PC-9 (cell line): Measurements from ENCODE around the gene LCK. TPM values are rescaled to one million over a fixed set of nuclear protein-coding genes. Genes with fewer than 3 reads are reported as not detected.

Source experiments
- BruUV-seq: library from RNA; stranded (reverse); fragments of 400-500 nt; replicated peaks from 2 replicates; lab custom pipeline; 2021; lab: Mats Ljungman, UMichigan
- CTCF ChIA-PET: fragments of 300-600 bp; sonication (Branson Sonifier 250); formaldehyde crosslinking; loops from one replicate; lab custom pipeline; 2022; ENCODE audit warnings: antibody characterized with exemption; lab: Charles Lee
- POLR2A ChIA-PET: fragments of 300-600 bp; sonication (Branson Sonifier 250); formaldehyde crosslinking; loops from one replicate; lab custom pipeline; 2022; ENCODE audit warnings: antibody characterized with exemption; ENCODE audit not compliant: unreplicated experiment; lab: Charles Lee
- DNase-seq, 2 experiments: peaks; one replicate each; pipeline versions ENCODE4 v3.0.0 to v3.0.0-alpha.2; 2015 to 2022; ENCODE audit warnings: mixed read lengths in 1 of 2
- H2AFZ ChIP-seq: fragments of 200-600 bp; sonication (generic); 2 replicates; pipeline ENCODE4 v1.8.1; 2017; ENCODE audit warnings: antibody characterized with exemption
- H3F3A ChIP-seq: fragments of 200-600 bp; sonication (generic); 2 replicates; pipeline ENCODE4 v1.8.1; 2017; ENCODE audit warnings: antibody characterized with exemption, mild to moderate bottlenecking, low read depth; ENCODE audit not compliant: insufficient read depth
- H3K27ac ChIP-seq: fragments of 200-600 bp; sonication (generic); 2 replicates; pipeline ENCODE4 v1.6.1; 2016; ENCODE audit warnings: mixed run types
- H3K27me3 ChIP-seq: fragments of 200-600 bp; sonication (generic); 2 replicates; pipeline ENCODE4 v1.6.1; 2016; ENCODE audit warnings: low read depth, mixed run types; ENCODE audit not compliant: insufficient read depth
- H3K36me3 ChIP-seq: fragments of 200-600 bp; sonication (generic); 2 replicates; pipeline ENCODE4 v1.6.1; 2016; ENCODE audit warnings: low read depth, mixed run types
- H3K4me1 ChIP-seq: fragments of 200-600 bp; sonication (generic); replicated peaks from 2 replicates; pipeline ENCODE4 v1.6.1; 2016; ENCODE audit warnings: mixed run types; ENCODE audit not compliant: insufficient read depth
- H3K4me2 ChIP-seq: fragments of 200-600 bp; sonication (generic); 2 replicates; pipeline ENCODE4 v1.6.1; 2017; ENCODE audit warnings: mixed run types
- H3K4me3 ChIP-seq: fragments of 200-600 bp; sonication (generic); 2 replicates; pipeline ENCODE4 v1.6.1; 2016; ENCODE audit warnings: mixed run types
- H3K79me2 ChIP-seq: fragments of 200-600 bp; sonication (generic); 2 replicates; pipeline ENCODE4 v1.6.1; 2017; ENCODE audit warnings: low read depth, mixed run types
- H3K9me2 ChIP-seq: fragments of 200-600 bp; sonication (generic); 2 replicates; pipeline ENCODE4 v1.8.1; 2017; ENCODE audit warnings: mild to moderate bottlenecking; ENCODE audit not compliant: insufficient read depth
- H3K9me3 ChIP-seq: fragments of 200-600 bp; sonication (generic); 2 replicates; pipeline ENCODE4 v1.8.1; 2016; ENCODE audit warnings: low read depth; ENCODE audit not compliant: insufficient read depth
- H4K20me1 ChIP-seq: fragments of 200-600 bp; sonication (generic); 2 replicates; pipeline ENCODE4 v1.8.1; 2017; ENCODE audit not compliant: insufficient read depth
- CTCF ChIP-seq: fragments of 200-600 bp; sonication (generic); conservative IDR thresholded peaks from 2 replicates; pipeline ENCODE4 v1.6.1; 2017; ENCODE audit warnings: mixed run types, antibody characterized with exemption, mild to moderate bottlenecking, moderate library complexity
- EZH2 ChIP-seq: fragments of 200-600 bp; sonication (generic); IDR thresholded peaks from 2 replicates; pipeline ENCODE4 v1.8.0; 2017; ENCODE audit warnings: antibody characterized with exemption, low read depth
- intact Hi-C: fragments of 100-400 bp; cut with micrococcal nuclease; formaldehyde crosslinking; loops from one replicate; pipeline ENCODE4 v1.10.0; 2022; ENCODE audit not compliant: unreplicated experiment
- total RNA-seq: library from RNA; stranded (reverse); gene quantifications from 2 replicates; pipeline ENCODE4 v1.2.3, GENCODE V29; 2021

Gene LCK
- total RNA-seq, 1 experiment from 2014 or later = 2.0 TPM

DNA sequence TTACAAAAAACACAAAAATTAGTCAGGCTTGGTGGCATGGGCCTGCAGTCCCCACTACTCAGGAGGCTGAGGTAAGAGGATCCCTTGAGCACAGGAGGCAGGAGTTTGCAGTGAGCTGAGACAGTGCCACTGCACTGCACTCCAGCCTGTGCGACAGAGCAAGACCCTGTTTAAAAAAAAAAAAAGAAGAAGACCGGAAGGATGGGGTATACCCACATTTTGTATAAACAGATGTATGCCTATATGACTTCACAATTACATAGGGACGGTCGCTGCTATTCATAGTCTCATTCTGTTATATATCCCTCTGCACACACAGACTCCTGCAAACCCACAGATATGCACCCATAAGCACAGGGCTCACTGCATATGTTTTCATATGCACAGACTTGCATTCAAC is 12.7 kb downstream of the LCK start:
- peaks cover 6% of the 10 kb centered on the region; the same call in 1 of the 2 replicates for H3F3A ChIP-seq
- ChIA-PET POLR2A (no interaction called here), CTCF (no interaction called here)
- TF ChIP-seq EZH2 = no peak
- no peak for TF ChIP-seq CTCF
- H3K27ac ChIP-seq = no peak overlapping the region
- H2AFZ ChIP-seq = no peak overlapping the region
- intact Hi-C loops = no loop called here
- H3K4me2 ChIP-seq = no peak overlapping the region
- no peaks in the 10 kb centered on the region for H4K20me1 ChIP-seq
- no peaks in the 10 kb centered on the region for H3K36me3 ChIP-seq
- H3K9me3 ChIP-seq = no peaks in the 10 kb centered on the region
- no peaks in the 10 kb centered on the region for H3K9me2 ChIP-seq
- no TSS peak for BruUV-seq
- no peaks in the 10 kb centered on the region for H3K27me3 ChIP-seq
- no peaks in the 10 kb centered on the region for H3K79me2 ChIP-seq
- no peaks in the 10 kb centered on the region for H3K4me1 ChIP-seq
- no peak overlapping the region for H3K4me3 ChIP-seq
- no peak for DNase-seq

- Histone ChIP-seq H3K36me3 (no peaks in the 10 kb centered on the region), H3K27me3 (no peaks in the 10 kb centered on the region), H3K9me2 (no peaks in the 10 kb centered on the region), H4K20me1 (no peaks in the 10 kb centered on the region), H3K79me2 (no peaks in the 10 kb centered on the region), H3K4me2 (no peak overlapping the region), H3K4me1 (no peaks in the 10 kb centered on the region), H3K4me3 (no peak overlapping the region), H3K27ac (no peak overlapping the region), H3K9me3 (no peaks in the 10 kb centered on the region), H2AFZ (no peak overlapping the region), H3F3A (peaks cover 6% of the 10 kb centered on the region; the same call in 1 of the 2 replicates)
- CTCF ChIA-PET = no interaction called here
- BruUV-seq = no TSS peak
- intact Hi-C loops = no loop called here
- no peak for DNase-seq
- no peak for TF ChIP-seq CTCF
- no peak for TF ChIP-seq EZH2
- POLR2A ChIA-PET = no interaction called here
Measured at GRCh38 chr1:32265846-32266245, 14.8 kb downstream of the LCK start.

GRCh38 chr1:32266921-32267591 is 16.0 kb downstream of the LCK start:
- H3K4me1 ChIP-seq = no peaks in the 10 kb centered on the region
- H4K20me1 ChIP-seq = no peaks in the 10 kb centered on the region
- H3K4me3 ChIP-seq = no peak overlapping the region
- no peak overlapping the region for H3K4me2 ChIP-seq
- TF ChIP-seq EZH2 = no peak
- no peak for TF ChIP-seq CTCF
- POLR2A ChIA-PET = no interaction called here
- H3K9me2 ChIP-seq = no peaks in the 10 kb centered on the region
- no peak for DNase-seq
- no peaks in the 10 kb centered on the region for H3K9me3 ChIP-seq
- H3K27ac ChIP-seq = no peak overlapping the region
- H3K79me2 ChIP-seq = no peaks in the 10 kb centered on the region
- intact Hi-C loops = no loop called here
- CTCF ChIA-PET = no interaction called here
- H3F3A ChIP-seq = peaks cover 6% of the 10 kb centered on the region; the same call in 1 of the 2 replicates
- no TSS peak for BruUV-seq
- no peaks in the 10 kb centered on the region for H3K27me3 ChIP-seq
- H2AFZ ChIP-seq = no peak overlapping the region
- H3K36me3 ChIP-seq = no peaks in the 10 kb centered on the region
